GM18499 (cell line): ENCODE measurements around the gene DDN.

Experiments
- ATAC-seq: cut with Tn5 transposase; IDR thresholded peaks from one replicate; pipeline ENCODE4 v1.9.1; 2021; ENCODE audit warnings: moderate number of reproducible peaks; ENCODE audit not compliant: insufficient read depth, unreplicated experiment

DDN gene

GRCh38 chr12:48969833-48970701, 29.1 kb downstream of the DDN start:
- ATAC-seq, result no peak

GRCh38 chr12:48969160-48969771, 29.9 kb downstream of the DDN start:
- ATAC-seq, result no peak

GRCh38 chr12:48968467-48968866, 30.7 kb downstream of the DDN start:
- no peak for ATAC-seq

- no peak for ATAC-seq
These were observed 31.2 kb downstream of the DDN start for GRCh38 chr12:48967991-48968390.

GRCh38 chr12:48966177-48966895, 32.8 kb downstream of the DDN start:
- ATAC-seq, result no peak

- no peak for ATAC-seq
These were observed 33.8 kb downstream of the DDN start for GRCh38 chr12:48965298-48965838.

- no peak for ATAC-seq
These were observed 37.4 kb downstream of the DDN start for GRCh38 chr12:48961801-48962200.

- ATAC-seq, result no peak
These were observed 37.8 kb downstream of the DDN start for GRCh38 chr12:48961331-48961730.

GRCh38 chr12:48960834-48961233, 38.3 kb downstream of the DDN start:
- no peak for ATAC-seq

- ATAC-seq, result no peak
These were observed 41.2 kb downstream of the DDN start for GRCh38 chr12:48958049-48958388.

GRCh38 chr12:48957141-48958048, 41.8 kb downstream of the DDN start, which contains the start of gene ARF3:
ARF3 (minus strand) TSS chr12:48957487; CDS start chr12:48941095, 16,392 bp downstream.
- ATAC-seq, result no peak

GRCh38 chr12:48956279-48957140, 42.7 kb downstream of the DDN start:
- no peak for ATAC-seq

- ATAC-seq, result no peak
These were observed 44.2 kb downstream of the DDN start for GRCh38 chr12:48954841-48955501.

GRCh38 chr12:48954061-48954460, 45.1 kb downstream of the DDN start:
- no peak for ATAC-seq

GRCh38 chr12:48952691-48953090, 46.5 kb downstream of the DDN start:
- ATAC-seq, result no peak

- no peak for ATAC-seq
These were observed 51.4 kb downstream of the DDN start for GRCh38 chr12:48947727-48948126.

GRCh38 chr12:48946943-48947342, 52.2 kb downstream of the DDN start:
- no peak for ATAC-seq

GRCh38 chr12:48946205-48946604, 53.0 kb downstream of the DDN start:
- ATAC-seq, result no peak
